Subcutaneous adipose tissue (tissue), 4 donors: ENCODE data around the gene IGFBP2. TPM values are rescaled to one million over a fixed set of nuclear protein-coding genes. Genes with fewer than 3 reads are reported as not detected.

Experiments used
- total RNA-seq, 4 donors: library from RNA; depleted of rRNA; stranded (reverse); fragments of >200 nt; gene quantifications; one replicate each; pipeline ENCODE4 v1.1.0, GENCODE V29; 2016
- TF ChIP-seq, protein P1 (sequence below): fragments of 450-650 bp; IDR thresholded peaks from one replicate; pipeline ENCODE4 v1.5.1; 2016; ENCODE audit warnings: low read depth, mild to moderate bottlenecking, control low read depth, antibody characterized with exemption, moderate library complexity

The IGFBP2 gene
- total RNA-seq, 4 donors from 2014 or later = 18.9 to 50.5 (median 22.9) TPM

DNA sequence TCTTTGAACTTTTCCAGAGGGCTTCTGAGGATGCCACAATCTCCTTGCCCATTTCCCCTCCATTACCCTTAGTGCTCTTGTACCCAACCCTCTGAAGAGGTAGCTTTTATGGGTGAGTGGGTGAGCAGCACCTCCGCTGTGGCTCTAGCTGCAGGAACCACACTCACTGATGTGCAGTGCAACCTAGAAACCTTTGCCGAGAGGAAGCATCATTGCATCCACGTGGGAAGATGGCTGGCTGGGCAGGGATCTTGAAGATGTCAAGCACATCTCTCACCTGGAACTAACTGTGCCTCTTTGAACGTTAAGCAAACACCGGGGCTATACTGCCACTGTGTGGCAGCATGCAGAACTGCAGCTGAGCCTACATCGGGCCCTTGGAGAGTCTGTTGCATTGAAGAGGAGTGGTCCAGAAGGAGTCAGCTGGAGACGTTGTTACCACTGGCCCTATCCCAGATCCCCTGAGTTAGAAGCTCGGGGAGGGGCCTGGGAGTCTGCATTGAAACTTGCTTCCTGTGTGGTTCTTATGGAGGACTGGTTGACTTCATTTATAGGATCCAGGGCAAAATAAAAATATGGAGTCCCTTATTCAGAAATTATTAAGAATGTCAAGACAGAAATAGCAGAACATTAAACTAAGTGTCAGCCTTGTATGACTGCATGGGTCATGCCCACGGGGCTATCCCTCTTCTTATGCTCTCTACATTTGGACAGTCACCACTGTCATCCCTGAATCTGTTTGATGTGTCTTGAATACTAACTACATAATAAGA lies 33.4 kb downstream of the IGFBP2 start:
- TF ChIP-seq, protein P1, sequence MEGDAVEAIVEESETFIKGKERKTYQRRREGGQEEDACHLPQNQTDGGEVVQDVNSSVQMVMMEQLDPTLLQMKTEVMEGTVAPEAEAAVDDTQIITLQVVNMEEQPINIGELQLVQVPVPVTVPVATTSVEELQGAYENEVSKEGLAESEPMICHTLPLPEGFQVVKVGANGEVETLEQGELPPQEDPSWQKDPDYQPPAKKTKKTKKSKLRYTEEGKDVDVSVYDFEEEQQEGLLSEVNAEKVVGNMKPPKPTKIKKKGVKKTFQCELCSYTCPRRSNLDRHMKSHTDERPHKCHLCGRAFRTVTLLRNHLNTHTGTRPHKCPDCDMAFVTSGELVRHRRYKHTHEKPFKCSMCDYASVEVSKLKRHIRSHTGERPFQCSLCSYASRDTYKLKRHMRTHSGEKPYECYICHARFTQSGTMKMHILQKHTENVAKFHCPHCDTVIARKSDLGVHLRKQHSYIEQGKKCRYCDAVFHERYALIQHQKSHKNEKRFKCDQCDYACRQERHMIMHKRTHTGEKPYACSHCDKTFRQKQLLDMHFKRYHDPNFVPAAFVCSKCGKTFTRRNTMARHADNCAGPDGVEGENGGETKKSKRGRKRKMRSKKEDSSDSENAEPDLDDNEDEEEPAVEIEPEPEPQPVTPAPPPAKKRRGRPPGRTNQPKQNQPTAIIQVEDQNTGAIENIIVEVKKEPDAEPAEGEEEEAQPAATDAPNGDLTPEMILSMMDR = no peak

DNA sequence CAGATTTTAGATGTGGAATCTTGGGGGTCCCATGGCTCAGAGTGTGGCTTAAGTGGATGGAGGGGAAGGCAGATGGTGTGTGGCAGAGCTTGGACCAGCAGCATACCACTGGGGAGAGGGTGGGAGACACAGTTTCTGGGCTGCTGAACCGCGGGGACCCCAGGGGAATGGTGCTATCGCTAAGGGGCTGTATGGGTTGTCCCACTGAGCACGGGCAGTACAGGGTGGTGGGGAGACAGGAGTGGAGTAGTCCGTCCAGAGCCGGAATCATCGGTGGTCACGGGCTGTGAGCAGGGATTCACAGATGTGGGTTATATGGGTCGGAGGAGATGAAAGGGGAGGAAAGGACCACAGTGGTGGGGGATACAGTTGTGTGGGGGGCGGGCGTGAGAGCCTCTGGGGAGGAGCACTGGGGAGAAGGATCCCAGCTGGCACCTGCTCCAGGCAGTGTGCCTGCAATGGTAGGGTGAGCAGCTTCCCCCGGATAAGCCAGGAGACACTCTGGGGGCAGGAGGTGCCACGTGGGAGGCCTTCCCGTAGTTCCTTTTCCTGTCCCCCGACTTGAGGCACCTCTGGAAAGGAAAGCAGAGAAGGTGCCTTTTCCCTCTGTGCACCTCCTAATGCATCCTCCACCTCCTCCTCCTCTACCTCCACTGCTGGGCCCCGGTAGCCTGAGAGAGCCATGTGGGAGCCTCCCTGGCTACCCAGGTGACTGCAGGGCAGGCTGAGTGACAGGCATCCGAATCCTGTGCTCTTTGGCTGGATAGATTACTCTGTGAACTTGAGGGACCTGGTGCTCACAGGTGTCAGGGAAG lies 37.3 kb downstream of the IGFBP2 start:
- TF ChIP-seq, protein P1 = no peak

DNA sequence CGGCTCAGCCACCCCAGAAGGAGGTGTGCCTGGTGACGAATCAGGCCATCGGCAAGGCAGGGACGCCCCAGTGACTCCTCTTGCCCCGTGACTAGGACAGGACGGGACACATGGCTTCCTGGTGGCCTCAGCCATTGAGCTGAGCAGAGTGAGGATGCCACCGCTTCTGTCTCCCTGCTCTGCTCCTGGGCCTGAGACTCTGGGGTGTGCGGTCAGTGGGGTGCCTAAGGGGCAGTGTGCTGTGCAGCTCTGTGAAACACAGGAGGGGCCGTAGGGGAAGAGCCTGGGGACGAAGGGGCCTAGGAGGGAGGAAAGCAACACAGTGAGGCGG lies 37.8 kb downstream of the IGFBP2 start:
- TF ChIP-seq, protein P1 = no peak

DNA sequence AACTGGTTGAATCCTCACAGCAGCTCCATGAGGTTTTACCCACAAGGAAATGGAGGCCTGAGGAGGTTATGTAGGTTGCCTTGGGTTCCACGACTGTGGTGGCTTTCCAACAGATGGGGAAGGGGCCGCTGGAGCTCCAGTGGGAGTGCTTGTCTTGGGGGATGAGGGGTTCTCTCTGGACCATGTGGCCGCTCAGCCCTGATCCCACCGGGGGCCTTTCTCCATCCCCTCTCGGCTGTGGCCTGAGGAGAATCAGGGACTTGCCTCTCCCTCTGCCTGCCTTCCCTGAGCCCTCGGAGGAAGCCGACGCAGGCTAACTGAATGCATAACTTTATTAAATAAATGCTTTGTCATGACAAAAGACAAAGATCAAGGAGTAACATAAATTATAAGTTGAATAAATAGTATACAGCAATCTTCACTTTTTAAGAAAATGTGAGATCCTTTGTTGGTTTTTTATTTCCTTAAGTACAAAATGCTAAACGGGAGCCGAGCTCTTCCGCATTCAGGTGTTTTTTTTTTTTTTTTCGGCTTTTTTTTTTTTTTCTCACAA lies 38.6 kb downstream of the IGFBP2 start:
- TF ChIP-seq, protein P1 = no peak

DNA sequence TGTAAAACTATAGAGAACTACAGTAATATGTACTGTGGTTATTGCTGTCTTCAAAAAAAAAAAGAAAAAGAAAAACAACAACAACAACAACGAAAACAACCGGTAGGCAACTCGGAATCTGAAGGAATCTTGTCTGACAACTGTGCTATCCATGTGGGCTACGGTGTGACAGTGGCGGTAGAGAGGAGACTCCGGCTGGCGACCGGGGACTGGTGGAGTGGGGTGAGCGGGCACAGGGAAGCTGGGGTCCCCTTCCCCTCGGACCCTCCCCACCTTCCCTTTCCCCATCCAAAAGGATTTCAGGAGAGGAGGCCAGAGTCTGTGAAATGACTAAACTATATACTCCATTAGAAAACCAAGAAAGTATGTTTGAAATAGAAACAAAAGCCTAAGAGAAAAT lies 39.2 kb downstream of the IGFBP2 start:
- TF ChIP-seq, protein P1 = no peak

DNA sequence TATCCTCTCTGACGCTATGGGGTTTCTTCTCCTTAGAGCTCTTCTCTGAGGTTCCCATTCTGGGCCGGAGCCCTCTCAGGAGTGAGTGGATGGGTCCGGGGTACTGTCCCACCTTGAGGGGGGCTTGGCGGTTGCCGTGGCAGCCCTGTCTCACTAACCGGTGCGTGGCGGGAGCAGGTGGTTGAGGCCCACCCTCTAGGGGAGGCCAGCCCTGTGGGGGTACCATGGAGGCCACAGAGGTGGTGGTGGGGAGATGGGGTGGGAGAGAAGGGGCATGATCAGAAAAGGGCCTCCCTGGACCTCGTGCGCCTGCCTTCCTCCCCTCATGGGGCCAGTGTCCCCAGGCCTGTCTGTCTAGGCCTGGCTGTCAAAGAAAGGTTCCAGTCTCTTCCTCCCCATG lies 39.8 kb downstream of the IGFBP2 start:
- TF ChIP-seq, protein P1 = no peak

DNA sequence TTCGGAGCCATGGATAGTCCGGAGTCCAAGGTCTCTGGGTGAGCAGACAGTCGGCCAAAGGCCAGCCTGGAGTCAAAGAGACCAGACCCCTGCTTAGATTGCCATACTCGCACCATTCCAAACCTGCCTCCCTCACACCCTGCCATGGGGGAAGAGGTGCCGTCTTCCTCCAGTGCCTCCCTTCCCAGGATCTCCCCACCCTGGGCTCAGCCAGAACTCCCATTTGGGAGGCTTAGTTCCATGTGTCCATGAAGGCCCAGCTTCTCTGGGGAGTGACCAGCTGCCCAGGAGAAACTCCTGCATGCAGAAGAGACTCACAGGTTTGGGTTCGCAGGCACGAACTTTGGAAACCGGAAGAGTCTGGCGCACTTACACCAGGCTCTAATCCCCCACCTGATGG lies 40.4 kb downstream of the IGFBP2 start:
- TF ChIP-seq, protein P1 = no peak
